HG02763 (cell line): Measurements from ENCODE around the gene ADK.

Experiments used
- ATAC-seq: cut with Tn5 transposase; IDR thresholded peaks from one replicate; pipeline ENCODE4 v1.9.1; 2021; ENCODE audit warnings: mild to moderate bottlenecking, moderate library complexity; ENCODE audit not compliant: unreplicated experiment

The ADK gene

DNA sequence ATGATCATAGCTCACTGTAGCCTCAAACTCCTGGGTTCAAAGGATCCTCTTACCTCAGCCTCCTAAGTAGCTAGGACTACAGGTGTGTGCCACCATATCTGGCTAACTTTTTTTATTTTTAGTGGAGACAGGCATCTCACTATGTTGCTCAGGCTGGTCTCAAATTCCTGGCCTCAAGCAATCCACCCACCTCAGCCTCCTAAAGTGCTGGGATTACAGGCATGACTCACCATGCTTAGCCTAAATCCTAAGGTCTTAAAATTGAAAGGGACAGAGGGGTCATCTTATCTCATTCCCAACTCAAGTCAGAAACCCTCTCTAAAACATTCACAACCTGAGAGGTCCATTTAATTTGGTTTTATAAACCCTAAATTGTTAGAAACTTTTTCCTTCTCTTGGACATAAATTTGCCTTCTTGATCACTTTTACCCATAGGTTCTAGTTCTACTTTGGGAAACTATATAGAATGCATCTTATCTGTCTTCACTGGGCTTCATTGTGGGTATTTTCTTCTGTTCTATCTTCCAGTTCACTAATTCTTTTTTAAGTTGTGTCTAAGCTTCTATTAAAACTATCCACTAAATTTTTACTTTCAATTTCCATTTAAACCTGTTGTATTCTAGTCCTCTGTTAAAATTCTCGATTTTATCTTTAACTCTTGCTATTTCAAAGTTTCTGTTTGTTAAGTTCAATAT, 492.0 kb downstream of the ADK start:
- no peak for ATAC-seq

DNA sequence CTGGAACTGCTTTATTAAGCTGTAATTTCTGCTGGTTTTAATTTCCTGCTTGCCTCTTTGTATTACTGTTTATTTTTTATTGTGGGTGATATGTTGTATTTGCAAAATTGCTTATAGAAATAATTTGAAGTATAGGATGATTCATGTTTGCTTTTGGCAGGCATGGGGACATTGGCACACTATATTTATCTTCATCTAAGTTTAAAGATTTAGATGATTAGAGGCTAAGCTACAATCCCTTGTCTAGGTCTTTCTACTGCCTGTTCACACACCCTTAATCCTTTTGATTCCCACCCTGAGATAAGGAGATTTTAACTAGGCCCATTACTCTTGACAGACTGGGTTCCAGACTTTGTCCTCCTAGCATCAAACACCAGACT, 492.6 kb downstream of the ADK start:
- no peak for ATAC-seq

DNA sequence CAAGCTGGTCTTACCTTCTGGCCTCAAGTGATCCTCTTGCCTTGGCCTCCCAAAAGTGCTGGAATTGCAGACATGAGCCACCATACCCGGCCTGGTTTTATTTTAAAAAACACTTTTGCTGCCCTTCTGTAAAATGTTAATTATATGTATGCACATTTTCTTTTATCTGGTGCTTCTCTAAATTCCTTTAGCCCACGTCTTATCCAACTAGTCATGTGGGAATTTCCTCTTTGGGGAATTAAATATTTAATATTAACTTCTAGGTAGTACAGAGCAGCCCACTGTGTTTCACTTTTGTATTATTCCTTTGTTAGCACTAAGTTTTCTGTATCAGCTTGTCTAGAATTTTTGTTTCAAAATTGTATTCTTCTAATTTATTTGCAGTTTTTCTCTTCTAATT, 493.7 kb downstream of the ADK start:
- no peak for ATAC-seq

DNA sequence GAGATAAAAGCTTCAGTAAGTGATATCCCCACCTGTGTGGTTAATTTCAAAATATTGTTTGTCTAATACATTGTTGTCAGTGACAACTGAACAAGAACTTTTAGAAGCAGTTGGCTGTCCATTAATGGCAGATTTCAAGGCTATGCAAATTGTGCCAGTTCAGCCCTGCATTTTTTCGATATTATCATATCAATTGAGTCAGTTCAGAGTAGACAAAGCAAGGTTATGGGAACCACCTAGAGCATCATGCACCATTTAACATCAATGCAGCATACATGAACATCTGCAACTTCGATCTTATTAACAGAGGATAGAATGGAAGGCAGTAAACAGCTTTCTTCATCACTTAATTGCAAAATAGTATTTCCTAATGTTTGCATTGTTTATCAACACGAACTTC, 494.7 kb downstream of the ADK start:
- no peak for ATAC-seq

DNA sequence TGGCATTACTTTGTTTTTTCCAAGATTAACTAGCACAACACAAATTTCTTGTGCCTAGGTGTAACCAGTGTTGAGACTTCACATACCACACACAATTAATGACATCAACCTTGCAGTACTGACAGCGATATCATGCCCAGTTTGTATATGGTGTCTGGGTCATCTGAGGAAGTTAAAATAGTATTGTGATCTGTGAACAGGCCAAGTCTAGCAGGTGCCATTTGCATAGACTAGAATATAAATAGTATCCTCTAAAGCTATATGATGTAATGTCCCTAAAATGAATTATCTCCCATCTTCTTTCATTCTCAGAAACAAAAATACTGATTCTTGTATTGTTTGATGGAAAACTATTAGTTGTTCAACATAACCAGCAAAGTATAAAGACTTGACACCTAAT, 499.6 kb downstream of the ADK start:
- ATAC-seq: no peak

DNA sequence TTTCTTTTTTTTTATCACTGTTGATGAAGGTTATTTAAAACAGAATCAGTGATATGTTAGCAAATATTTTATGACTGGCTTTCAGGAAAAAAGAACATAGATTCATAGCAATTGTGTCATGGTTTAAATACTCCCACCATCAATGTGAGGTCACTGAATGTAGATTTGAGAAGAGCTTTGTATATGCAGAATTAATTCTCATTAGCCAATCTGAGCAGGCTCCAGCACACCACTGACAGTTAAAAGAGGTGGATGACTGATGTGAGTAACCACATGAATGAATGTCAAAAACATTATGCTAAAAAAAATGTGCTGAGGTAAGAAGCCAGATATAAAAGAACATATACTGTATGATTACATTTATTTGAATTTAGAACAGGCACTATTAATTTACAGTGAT, 500.5 kb downstream of the ADK start:
- ATAC-seq: no peak

DNA sequence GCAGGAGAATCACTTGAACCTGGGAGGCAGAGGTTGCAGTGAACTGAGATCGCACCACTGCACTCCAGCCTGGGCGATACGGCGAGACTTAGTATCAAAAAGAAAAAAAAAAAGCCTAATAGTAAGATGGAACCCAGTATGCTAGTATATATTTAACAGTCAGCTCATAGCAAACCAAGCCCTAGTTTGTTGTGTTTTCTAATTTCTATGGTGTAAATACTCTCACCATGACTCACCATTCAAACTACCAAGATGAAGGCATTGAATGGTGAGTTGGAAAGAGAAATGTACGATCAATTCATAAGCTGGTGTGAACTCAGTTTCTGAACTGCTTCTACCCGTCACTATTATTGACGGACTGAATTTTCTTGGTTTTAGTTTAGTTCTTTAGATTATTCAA, 501.6 kb downstream of the ADK start:
- ATAC-seq: no peak

DNA sequence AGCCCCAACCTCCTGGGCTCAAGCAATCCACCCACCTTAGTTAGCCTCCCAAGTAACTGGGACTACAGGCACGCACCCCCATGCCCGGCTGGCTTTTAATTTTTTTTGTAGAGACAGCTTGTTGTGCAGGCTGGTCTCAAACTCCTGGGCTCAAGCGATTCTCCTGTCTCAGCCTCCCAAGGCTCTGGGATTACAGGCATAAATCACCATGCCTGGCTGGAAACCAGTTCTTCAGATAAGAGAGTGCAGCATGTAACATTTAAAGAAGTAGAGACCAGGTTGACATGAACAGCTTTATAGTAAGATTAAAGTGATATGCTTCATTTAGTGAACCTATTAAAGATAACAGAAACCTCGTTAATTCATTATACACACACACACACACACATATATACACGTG, 507.5 kb downstream of the ADK start:
- no peak for ATAC-seq

DNA sequence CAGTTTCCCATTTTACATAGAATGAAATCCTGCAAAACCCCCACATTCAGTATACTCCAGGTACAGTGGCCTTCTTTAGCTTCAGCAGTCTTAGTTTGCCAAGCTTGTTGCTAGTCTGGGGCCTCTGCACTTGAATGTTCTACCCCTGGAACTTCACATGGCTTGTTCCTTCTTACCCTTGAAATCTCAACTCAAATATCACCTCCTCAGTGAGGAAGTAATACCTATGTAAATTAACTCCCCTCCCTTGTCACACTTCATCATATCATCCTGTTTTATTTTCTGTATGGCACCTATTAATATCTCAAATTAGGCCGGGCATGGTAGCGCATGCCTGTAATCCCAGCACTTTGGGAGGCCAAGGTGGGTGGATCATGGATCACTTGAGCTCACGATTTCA, 511.6 kb downstream of the ADK start:
- no peak for ATAC-seq

DNA sequence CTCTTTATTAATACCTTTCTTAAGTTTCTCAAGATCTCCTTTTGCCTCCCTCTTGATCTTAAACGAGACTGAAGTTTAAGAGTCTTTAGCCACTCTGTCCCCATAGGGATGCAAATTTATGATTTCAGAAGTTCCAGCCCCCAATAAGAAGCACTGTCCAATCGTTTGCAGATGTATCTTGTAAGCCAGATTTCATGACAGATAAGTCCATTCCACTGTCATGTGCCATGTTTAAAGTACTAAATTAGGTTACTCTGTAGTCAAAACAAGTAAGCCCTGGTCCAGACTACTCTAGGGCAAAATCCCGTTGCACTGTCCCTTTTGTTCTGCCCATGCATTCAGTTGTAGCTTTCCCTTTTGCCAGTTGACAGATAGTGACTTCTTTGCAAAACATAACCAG, 518.2 kb downstream of the ADK start:
- no peak for ATAC-seq

DNA sequence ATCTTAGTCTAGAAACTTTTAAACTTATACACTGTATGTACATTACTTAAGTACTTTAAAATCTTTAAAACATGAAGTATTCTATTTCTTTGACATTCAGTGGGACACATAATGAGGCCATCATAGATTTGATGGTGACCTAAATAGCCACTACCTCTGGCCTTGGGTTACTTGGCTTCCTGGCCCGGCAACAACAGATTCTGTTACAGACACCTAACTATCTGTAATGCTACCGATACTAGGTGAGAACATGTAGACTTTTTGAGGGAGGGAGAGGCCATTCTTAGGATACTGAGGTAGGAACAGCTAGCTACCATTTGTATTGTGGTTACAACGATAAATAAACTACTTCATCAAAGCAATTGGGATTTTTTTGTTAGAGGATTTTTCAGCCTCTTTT, 520.7 kb downstream of the ADK start:
- ATAC-seq: no peak

DNA sequence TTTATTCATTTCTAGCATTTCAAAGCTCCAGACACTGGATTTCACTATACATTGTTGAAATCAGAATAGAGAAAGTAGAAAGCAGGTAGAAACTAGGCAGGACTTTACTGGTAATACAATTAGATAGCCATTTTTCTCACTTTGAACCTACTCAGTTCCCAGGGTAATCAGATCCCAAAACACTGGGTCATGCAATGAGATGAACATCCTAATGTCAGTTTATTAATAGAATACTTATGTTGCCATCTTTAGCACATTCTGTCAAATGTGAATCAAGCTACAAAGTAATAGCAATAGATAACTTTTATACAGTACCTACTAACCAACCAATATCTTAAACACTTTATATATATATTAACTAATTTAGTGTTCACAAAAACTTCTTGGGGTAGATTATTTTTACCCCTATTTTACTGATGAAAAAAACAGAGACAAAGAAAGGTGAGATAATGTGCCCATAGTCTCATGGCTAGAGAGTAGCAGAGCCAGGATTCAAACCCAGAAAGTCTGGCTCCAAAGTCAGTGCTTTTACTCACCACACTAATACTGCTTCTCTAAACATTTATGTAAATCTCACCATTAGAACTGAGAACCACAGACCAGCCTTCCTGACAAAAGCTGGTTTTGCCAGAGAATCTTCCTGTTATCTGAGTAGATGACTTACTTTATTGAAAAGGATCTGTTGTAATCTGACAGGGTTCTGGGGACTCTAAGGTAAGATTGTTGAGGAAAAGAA, 521.6 kb downstream of the ADK start:
- ATAC-seq: no peak

DNA sequence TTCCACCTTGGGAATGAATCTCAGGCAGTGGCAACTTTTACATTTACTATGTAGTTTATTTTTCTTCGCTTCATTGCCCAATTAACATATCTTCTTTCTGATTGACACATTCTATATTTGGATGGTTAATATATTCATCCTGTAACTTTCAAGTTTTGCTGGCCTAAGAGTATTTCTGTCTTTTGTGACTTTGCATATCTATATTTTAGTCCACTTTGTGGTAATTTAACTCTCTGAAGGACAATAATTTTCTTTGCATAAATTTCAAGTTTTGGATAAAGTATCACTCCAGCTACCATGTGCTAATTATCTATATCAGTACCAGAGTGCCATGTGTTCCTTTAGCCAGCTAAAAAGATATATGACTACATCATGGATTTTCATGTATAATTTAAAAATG, 523.9 kb downstream of the ADK start:
- no peak for ATAC-seq

DNA sequence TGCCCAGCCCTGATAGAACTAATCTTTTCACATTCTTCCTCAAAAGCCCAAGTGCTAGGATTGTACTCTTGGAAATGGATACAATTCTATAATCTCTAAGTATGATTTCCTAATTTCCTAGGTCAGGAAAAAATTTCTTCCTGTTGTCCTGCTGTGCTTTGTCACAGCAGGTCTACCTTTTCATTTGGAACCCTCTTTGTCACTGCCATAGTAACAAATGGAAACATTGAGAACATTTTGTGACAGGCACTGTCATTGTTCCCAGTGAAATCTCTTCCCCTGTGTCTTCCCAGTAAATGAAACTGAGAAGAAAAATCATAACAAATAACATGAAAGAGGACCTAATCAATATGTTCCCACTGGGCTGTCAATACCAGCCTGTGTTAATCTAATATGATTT, 524.5 kb downstream of the ADK start:
- ATAC-seq: no peak

DNA sequence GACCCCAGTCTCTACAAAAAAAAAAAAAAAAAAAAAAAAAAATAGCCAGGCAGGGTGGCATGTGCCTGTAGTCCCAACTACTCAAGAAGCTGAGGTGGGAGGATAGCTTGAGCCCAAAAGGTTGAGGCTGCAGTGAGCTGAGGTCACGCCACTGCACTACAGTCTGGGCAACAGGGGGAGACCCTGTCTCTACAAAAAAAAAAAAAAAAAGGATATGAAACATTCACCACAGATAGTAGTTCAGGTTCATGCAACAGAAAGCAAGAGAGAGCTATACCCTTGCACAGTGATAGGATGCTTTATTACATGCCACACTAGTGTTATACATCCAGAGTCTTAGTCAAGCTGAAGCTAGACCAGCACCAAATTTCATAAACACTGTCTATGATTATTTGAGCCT, 526.9 kb downstream of the ADK start:
- peak; percentile 66 for ATAC-seq

DNA sequence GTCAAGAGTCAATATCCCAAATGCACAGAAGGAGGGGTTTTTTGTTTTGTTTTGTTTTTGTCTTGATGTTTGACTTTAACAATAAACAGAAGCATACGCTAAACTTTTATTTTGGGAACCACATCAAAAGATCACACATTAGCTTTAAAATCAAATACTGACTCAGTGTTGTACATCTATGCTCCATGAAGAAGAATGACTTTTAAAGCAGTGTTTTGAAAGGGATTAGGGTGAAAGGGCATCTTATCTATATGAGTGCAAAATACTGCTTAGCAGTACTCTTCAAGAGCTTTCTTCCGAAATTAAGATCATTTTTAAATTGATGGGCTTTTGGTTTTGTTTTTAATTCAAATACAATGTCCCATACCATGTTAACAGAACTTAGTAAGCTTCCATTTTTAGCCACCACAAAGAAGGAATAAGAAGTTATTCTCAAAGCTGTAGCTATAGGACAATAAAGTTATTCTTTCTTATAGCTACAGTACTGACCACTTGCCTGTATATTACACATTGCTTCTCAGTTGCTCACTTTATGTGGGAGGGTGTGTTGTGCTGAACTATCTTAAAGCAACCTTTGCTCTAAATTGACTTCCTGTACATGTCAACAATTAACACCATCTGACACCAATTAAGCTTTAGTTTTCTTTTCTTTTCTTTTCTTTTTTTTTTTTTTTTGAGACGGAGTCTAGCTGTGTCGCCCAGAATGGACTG, 531.1 kb downstream of the ADK start:
- ATAC-seq: no peak

DNA sequence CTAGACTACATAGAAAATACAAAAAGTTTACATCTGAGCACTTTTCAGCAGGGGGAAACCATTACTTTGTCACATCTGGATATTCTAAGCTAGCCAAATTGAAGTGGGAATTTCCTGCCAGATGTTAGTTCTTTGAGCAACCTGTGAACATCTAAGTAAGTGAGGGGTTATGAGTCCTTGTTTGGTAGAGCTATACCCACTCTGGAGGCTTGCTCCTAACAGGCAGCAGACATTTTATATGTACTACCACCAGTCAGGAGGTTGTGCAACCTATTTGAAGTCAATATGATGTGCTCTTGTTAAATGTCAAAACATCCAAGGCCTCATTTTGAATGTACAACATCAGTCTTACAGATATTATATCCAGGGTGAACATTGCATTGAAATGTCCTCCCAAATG, 532.0 kb downstream of the ADK start:
- no peak for ATAC-seq

DNA sequence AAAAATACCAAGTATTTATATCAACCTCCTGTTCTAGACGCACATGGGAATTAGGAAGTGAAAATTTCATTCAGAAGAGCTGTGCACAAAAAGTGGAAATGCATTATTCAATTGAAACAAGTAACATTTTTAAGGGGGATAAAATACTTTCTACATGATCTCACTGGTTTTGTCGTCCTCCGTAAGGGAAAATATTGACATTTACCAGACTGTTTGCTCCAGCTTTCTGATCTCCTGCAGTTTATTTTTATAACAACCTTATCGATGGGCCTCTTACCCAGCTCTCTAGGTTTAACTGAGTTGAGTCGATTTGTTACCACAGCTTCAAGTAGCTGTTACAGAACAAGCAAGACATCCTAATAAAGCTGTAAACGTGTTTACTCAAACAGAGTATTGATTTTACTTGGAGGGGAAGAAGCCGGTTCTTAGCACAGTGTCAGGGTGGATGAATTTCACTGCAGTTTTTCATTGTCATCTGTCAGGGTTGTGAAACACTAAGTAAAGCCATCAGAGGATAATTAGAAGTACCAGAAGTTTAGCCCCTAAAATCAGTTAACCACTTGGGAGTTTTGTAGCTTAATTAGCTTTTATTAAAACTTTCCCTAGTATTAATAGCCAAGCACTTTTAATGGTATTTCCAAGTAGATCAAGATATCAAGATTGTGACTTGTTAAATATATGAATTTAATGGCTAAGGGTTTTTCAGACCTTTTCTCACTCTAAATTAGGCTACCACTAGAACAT, 532.8 kb downstream of the ADK start:
- ATAC-seq: no peak

DNA sequence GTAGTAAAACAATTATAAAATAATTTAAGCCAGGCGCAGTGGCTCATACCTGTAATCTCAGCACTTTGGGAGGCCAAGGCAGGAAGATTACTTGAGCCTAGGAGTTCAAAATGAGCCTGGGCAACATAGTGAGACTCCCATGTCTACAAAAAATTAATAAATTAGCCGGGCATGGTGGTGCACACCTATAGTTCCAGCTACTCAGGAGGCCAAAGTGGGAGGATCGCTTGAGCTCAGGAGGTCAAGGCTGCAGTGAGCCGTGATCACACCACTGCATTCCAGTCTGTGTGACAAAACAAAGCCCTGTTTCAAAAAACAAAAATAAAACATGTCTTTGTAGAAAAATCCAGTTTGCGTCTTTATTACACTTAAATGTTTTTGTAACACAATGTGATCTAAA, 533.4 kb downstream of the ADK start:
- ATAC-seq: no peak

DNA sequence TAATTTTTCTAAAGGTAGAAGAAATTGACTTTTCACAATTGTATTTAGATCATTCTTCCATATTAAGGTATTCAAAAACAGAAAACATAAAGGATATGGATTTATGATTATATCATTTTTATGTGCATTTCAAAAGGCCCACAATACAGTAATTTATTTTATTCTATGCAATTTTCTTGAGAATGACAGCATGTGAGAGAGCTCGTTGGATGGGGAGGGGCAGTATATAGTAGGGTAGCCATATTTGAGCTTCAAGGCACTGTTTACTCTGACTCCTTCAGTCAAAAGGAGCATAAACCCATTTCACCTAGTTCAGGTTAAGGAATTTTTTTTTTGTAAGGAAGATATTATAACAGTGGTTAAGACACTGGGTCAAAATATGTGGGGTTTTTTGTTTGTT, 534.5 kb downstream of the ADK start:
- ATAC-seq: no peak

DNA sequence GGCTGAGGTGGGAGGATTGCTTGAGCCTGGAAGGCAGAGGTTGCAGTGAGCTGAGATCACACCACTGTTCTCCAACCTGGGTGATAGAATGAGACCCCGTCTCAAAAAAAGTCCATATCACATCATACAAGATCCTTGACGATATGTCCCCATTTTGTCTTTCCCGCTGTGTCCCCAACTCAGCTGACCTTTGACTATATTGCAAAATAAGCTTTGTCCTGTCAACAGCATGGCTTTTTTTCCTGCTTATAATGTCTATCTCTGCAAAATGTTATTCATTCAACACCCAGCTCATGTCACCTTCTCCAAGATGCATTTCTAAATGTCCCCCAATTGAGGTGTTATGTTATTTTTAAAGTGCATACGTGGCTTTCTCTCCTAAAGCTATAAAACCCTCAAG, 539.4 kb downstream of the ADK start:
- ATAC-seq: no peak

DNA sequence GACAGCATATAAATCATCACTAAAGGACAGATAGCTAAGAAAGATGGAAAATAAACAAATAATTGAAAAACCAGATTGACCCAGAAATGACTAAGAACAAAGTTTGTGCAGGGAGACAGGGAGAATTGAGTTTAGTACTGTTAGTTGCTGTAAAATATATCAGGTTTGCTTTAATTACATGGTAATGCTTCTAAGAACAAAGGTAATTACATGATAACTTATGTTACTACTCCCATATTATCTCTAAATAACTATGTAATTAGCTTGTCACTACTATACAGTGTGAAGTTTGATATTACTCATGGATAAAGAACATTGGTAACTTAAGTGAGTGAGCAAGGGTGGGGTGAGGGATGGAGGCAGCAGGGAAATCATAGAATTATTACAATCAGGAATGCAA, 540.1 kb downstream of the ADK start:
- ATAC-seq: no peak
